Measurements from ENCODE around the gene PTCD2. TPM values are rescaled to one million over a fixed set of nuclear protein-coding genes. Genes with fewer than 3 reads are reported as not detected.
A peak's percentile ranks its signal among the peaks of the same experiment; 100 is the strongest.

Gene PTCD2
- total RNA-seq, 2 donors from 2014 or later: 8.9 to 10.2 TPM

- Histone ChIP-seq H3K4me3 (no peak overlapping the region), H3K27me3 (replicated peaks; ENCODE audit: insufficient read depth) (no peaks in the 10 kb centered on the region), H3K27ac (no peak overlapping the region), H3K4me1 (replicated peaks) (no peaks in the 10 kb centered on the region), H3K36me3 (no peaks in the 10 kb centered on the region), H3K9me3 (no peaks in the 10 kb centered on the region)
- TF ChIP-seq POLR2A (IDR thresholded peaks at IDR 0.05): no peak
- TF ChIP-seq, protein P1, sequence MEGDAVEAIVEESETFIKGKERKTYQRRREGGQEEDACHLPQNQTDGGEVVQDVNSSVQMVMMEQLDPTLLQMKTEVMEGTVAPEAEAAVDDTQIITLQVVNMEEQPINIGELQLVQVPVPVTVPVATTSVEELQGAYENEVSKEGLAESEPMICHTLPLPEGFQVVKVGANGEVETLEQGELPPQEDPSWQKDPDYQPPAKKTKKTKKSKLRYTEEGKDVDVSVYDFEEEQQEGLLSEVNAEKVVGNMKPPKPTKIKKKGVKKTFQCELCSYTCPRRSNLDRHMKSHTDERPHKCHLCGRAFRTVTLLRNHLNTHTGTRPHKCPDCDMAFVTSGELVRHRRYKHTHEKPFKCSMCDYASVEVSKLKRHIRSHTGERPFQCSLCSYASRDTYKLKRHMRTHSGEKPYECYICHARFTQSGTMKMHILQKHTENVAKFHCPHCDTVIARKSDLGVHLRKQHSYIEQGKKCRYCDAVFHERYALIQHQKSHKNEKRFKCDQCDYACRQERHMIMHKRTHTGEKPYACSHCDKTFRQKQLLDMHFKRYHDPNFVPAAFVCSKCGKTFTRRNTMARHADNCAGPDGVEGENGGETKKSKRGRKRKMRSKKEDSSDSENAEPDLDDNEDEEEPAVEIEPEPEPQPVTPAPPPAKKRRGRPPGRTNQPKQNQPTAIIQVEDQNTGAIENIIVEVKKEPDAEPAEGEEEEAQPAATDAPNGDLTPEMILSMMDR (IDR thresholded peaks at IDR 0.05): no peak
- TF ChIP-seq POLR2AphosphoS5 (IDR thresholded peaks at IDR 0.05): no peak
- intact Hi-C loops (cut with DNase I): no loop called here
- DNase-seq (ENCODE audit: low spot score): no peak
- WGBS: 73% methylated on average over 2 of the region's 2 CpGs
Measured at GRCh38 chr5:72326306-72326649, 6.1 kb downstream of the PTCD2 start.

- peak; percentile 14 for DNase-seq (ENCODE audit: low spot score)
- Histone ChIP-seq H3K4me1 (replicated peaks) (no peaks in the 10 kb centered on the region), H3K27ac (no peak overlapping the region), H3K4me3 (no peak overlapping the region), H3K9me3 (no peaks in the 10 kb centered on the region), H3K27me3 (replicated peaks; ENCODE audit: insufficient read depth) (no peaks in the 10 kb centered on the region), H3K36me3 (no peaks in the 10 kb centered on the region)
- intact Hi-C loops (cut with DNase I): no loop called here
- TF ChIP-seq, protein P1 (IDR thresholded peaks at IDR 0.05): no peak
- TF ChIP-seq POLR2A (IDR thresholded peaks at IDR 0.05) (no peak), POLR2AphosphoS5 (IDR thresholded peaks at IDR 0.05) (no peak)
Measured at GRCh38 chr5:72328172-72328571, 8.0 kb downstream of the PTCD2 start.

GRCh38 chr5:72330712-72331111 lies 10.5 kb downstream of the PTCD2 start:
- Histone ChIP-seq H3K27me3 (replicated peaks; ENCODE audit: insufficient read depth) (no peaks in the 10 kb centered on the region), H3K36me3 (no peaks in the 10 kb centered on the region), H3K9me3 (no peaks in the 10 kb centered on the region), H3K4me3 (no peak overlapping the region), H3K27ac (no peak overlapping the region), H3K4me1 (replicated peaks) (no peaks in the 10 kb centered on the region)
- 90% methylated on average over 1 of the region's 1 CpG for WGBS
- TF ChIP-seq POLR2A (IDR thresholded peaks at IDR 0.05): no peak
- TF ChIP-seq, protein P1 (IDR thresholded peaks at IDR 0.05): no peak
- TF ChIP-seq POLR2AphosphoS5 (IDR thresholded peaks at IDR 0.05): no peak
- intact Hi-C loops (cut with DNase I): no loop called here
- DNase-seq (ENCODE audit: low spot score): no peak

DNA sequence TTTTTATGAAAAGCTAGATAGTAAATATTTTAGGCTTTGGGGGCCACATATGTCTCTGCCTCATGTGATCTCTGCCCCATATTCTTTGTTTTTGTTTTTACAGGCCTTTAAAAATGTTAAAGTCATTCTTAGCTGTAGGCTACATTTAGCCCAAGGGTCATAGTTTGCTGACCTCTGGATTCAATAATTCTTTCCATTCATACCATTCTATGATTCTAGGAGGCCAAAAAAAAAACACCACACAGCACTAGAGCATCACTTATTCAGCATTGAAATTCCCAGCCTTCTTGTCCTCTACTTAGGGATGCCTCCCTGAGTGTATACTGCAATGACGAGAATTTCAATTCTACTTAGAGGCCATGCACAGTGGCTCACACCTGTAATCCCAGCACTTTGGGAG lies 17.0 kb downstream of the PTCD2 start:
- intact Hi-C loops (cut with DNase I): no loop called here
- Histone ChIP-seq H3K4me3 (no peak overlapping the region), H3K27me3 (replicated peaks; ENCODE audit: insufficient read depth) (no peaks in the 10 kb centered on the region), H3K27ac (no peak overlapping the region), H3K36me3 (no peaks in the 10 kb centered on the region), H3K9me3 (no peaks in the 10 kb centered on the region), H3K4me1 (replicated peaks) (no peaks in the 10 kb centered on the region)
- TF ChIP-seq, protein P1 (IDR thresholded peaks at IDR 0.05): no peak
- TF ChIP-seq POLR2AphosphoS5 (IDR thresholded peaks at IDR 0.05) (no peak), POLR2A (IDR thresholded peaks at IDR 0.05) (no peak)
- 96% methylated on average over 1 of the region's 1 CpG for WGBS
- DNase-seq (ENCODE audit: low spot score): no peak

DNA sequence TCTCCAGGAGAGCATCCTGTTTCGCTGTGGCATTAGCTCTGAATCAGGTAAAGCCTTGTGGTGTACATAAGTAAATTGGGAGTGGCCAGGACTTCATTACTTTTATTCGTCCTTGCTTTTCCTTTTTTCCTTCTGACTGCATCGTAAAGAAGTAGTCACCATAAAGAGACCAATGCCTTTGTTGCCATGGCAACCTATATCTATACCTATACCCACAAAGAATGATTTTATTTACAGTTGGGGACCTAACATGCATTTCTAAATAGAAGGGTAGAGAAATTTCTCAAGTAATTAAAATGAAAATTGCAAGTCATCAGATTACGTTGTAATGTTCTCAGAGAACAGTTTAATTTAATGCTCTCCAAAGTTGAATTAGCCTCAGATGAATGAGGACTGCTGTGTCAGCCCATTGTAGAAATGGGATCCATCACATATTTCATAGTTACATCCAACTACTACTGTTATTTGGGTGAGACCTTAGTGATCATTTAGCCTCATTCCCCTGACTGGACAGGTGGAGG lies 18.6 kb downstream of the PTCD2 start:
- intact Hi-C loops (cut with DNase I): no loop called here
- Histone ChIP-seq H3K27me3 (replicated peaks; ENCODE audit: insufficient read depth) (no peaks in the 10 kb centered on the region), H3K27ac (no peak overlapping the region), H3K36me3 (no peaks in the 10 kb centered on the region), H3K9me3 (no peaks in the 10 kb centered on the region), H3K4me3 (no peak overlapping the region), H3K4me1 (replicated peaks) (no peaks in the 10 kb centered on the region)
- 83% methylated on average over 4 of the region's 4 CpGs for WGBS
- DNase-seq (ENCODE audit: low spot score): no peak
- TF ChIP-seq, protein P1 (IDR thresholded peaks at IDR 0.05): no peak
- TF ChIP-seq POLR2A (IDR thresholded peaks at IDR 0.05): no peak
- no peak for TF ChIP-seq POLR2AphosphoS5 (IDR thresholded peaks at IDR 0.05)
